Neural cell (in vitro differentiated cells): ENCODE results near the gene ITPRID1. TPM values are rescaled to one million over a fixed set of nuclear protein-coding genes. Genes with fewer than 3 reads are reported as not detected.

Experiments
- H2AFZ ChIP-seq: fragments of 200-600, 300-800 bp; sonication (generic), shearing (Covaris generic); 2 replicates; pipeline ENCODE4 v1.6.0; 2014; ENCODE audit warnings: low read depth, mild to moderate bottlenecking, antibody characterized with exemption, low read length, moderate library complexity
- H3F3A ChIP-seq: fragments of 200-600 bp; shearing (Covaris generic); 2 replicates; pipeline ENCODE4 v1.6.1; 2016; ENCODE audit warnings: mild to moderate bottlenecking, moderate library complexity, mixed read lengths, antibody characterized with exemption, low read length; ENCODE audit not compliant: insufficient read depth, poor library complexity, severe bottlenecking
- H3K27ac ChIP-seq: fragments of 200-600, 300-800 bp; sonication (generic), shearing (Covaris generic); 2 replicates; pipeline ENCODE4 v1.5.1; 2014; ENCODE audit warnings: mild to moderate bottlenecking, low read length, moderate library complexity
- H3K27me3 ChIP-seq: fragments of 300-800, 200-600 bp; sonication (generic), shearing (Covaris generic); 2 replicates; pipeline ENCODE4 v1.6.0; 2014; ENCODE audit warnings: mild to moderate bottlenecking, low read depth, low read length, moderate library complexity; ENCODE audit not compliant: insufficient read depth
- H3K36me3 ChIP-seq: fragments of 300-800, 200-600 bp; sonication (generic), shearing (Covaris generic); 2 replicates; pipeline ENCODE4 v1.5.1; 2014; ENCODE audit warnings: mild to moderate bottlenecking, antibody characterized with exemption, low read length, moderate library complexity; ENCODE audit not compliant: insufficient read depth
- H3K4me2 ChIP-seq: fragments of 300-800, 200-600 bp; sonication (generic), shearing (Covaris generic); 2 replicates; pipeline ENCODE4 v1.6.0; 2014; ENCODE audit warnings: mild to moderate bottlenecking, low read length
- H3K4me3 ChIP-seq: fragments of 300-800, 200-600 bp; sonication (generic), shearing (Covaris generic); 2 replicates; pipeline ENCODE4 v1.5.1; 2014; ENCODE audit warnings: mild to moderate bottlenecking, low read length, moderate library complexity
- H3K79me2 ChIP-seq: fragments of 200-600 bp; shearing (Covaris generic); replicated peaks from 2 replicates; pipeline ENCODE4 v1.6.0; 2014; ENCODE audit warnings: mild to moderate bottlenecking, low read length, moderate library complexity; ENCODE audit not compliant: insufficient read depth
- H3K9ac ChIP-seq: fragments of 300-800, 200-600 bp; sonication (generic), shearing (Covaris generic); 2 replicates; pipeline ENCODE4 v1.6.1; 2016; ENCODE audit warnings: mild to moderate bottlenecking, low read length, mixed read lengths
- H3K9me2 ChIP-seq: fragments of 200-600 bp; shearing (Covaris generic); 2 replicates; pipeline ENCODE4 v1.6.1; 2016; ENCODE audit warnings: mild to moderate bottlenecking, low read length, mixed read lengths; ENCODE audit not compliant: insufficient read depth
- H3K9me3 ChIP-seq: fragments of 200-600, 300-800 bp; sonication (generic), shearing (Covaris generic); 2 replicates; pipeline ENCODE4 v1.6.1; 2016; ENCODE audit warnings: mild to moderate bottlenecking, mixed run types, low read length, moderate library complexity, mixed read lengths
- H4K20me1 ChIP-seq: fragments of 200-600 bp; shearing (Covaris generic); 2 replicates; pipeline ENCODE4 v1.6.1; 2016; ENCODE audit warnings: mild to moderate bottlenecking, mixed run types; ENCODE audit not compliant: insufficient read depth
- CTCF ChIP-seq: fragments of 450-650 bp; IDR thresholded peaks from 2 replicates; pipeline ENCODE4 v1.5.1; 2014; ENCODE audit warnings: antibody characterized with exemption, mild to moderate bottlenecking, moderate library complexity; ENCODE audit not compliant: poor library complexity, severe bottlenecking
- EP300 ChIP-seq: fragments of 450-650 bp; conservative IDR thresholded peaks from 2 replicates; pipeline ENCODE4 v1.6.1; 2014; ENCODE audit warnings: antibody characterized with exemption, mild to moderate bottlenecking, moderate library complexity; ENCODE audit not compliant: poor library complexity, severe bottlenecking
- EZH2 ChIP-seq: fragments of 200-600, 300-800 bp; shearing (Covaris generic), sonication (generic); IDR thresholded peaks from 2 replicates; pipeline ENCODE4 v1.6.1; 2014; ENCODE audit warnings: antibody characterized with exemption, low read length, borderline replicate concordance, mild to moderate bottlenecking; ENCODE audit not compliant: insufficient read depth, poor library complexity, severe bottlenecking
- MXI1 ChIP-seq: fragments of 450-650 bp; conservative IDR thresholded peaks from 2 replicates; pipeline ENCODE4 v1.6.1; 2014; ENCODE audit warnings: antibody characterized with exemption, mild to moderate bottlenecking; ENCODE audit not compliant: poor library complexity, severe bottlenecking
- POLR2AphosphoS5 ChIP-seq: IDR thresholded peaks from 2 replicates; pipeline ENCODE4 v1.6.1; 2012
- RAD21 ChIP-seq: fragments of 450-650 bp; conservative IDR thresholded peaks from 2 replicates; pipeline ENCODE4 v1.6.1; 2014; ENCODE audit warnings: antibody characterized with exemption, mild to moderate bottlenecking, moderate library complexity
- SMC3 ChIP-seq: fragments of 450-650 bp; conservative IDR thresholded peaks from 2 replicates; pipeline ENCODE4 v1.6.1; 2014; ENCODE audit warnings: antibody characterized with exemption, mild to moderate bottlenecking, moderate library complexity; ENCODE audit not compliant: poor library complexity
- TAF1 ChIP-seq: IDR thresholded peaks from 2 replicates; pipeline ENCODE4 v1.6.1; 2012; ENCODE audit warnings: low read depth
- polyA plus RNA-seq: library from polyadenylated mRNA; depleted of rRNA; stranded (reverse); fragments of >200 nt; gene quantifications from 2 replicates; pipeline ENCODE4 v1.2.3, GENCODE V29; 2014
- TF ChIP-seq, protein P1 (sequence below): IDR thresholded peaks from 2 replicates; pipeline ENCODE4 v1.6.1; 2012; ENCODE audit warnings: borderline replicate concordance

ITPRID1 gene
- polyA plus RNA-seq, 1 donor from 2014 or later: not detected

DNA sequence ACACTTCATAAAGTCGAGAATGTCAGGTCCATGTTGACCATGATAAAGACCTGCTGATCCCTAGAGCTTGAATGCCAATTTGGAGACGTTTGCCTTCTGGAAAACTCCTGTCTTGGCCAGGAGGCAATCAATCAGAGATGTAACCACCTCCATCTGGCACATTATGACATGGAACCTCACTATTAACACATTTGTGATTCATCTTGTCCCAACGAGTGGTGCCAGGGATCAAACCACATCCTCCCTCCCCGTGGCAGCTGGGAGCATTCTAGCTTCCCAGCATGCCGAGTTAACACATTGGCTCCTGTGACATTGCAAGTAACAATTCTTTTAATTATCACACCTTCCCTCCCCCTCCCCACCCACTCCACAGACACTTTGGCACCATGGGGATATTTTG lies 89.2 kb downstream of the ITPRID1 start:
- no peak overlapping the region for H3K27ac ChIP-seq
- no peak overlapping the region for H2AFZ ChIP-seq
- no peaks in the 10 kb centered on the region for H3K36me3 ChIP-seq
- H3K4me3 ChIP-seq: no peak overlapping the region
- H3K9me2 ChIP-seq: no peaks in the 10 kb centered on the region
- H3K9me3 ChIP-seq: no peaks in the 10 kb centered on the region
- H3K27me3 ChIP-seq: no peaks in the 10 kb centered on the region
- H3F3A ChIP-seq: no peaks in the 10 kb centered on the region
- no peak for TF ChIP-seq CTCF
- H3K79me2 ChIP-seq: no peaks in the 10 kb centered on the region
- no peak overlapping the region for H3K9ac ChIP-seq
- no peaks in the 10 kb centered on the region for H4K20me1 ChIP-seq
- H3K4me2 ChIP-seq: no peak overlapping the region

- Histone ChIP-seq H3K27me3 (no peaks in the 10 kb centered on the region), H3F3A (no peaks in the 10 kb centered on the region), H3K27ac (no peak overlapping the region), H3K4me3 (no peak overlapping the region), H3K4me2 (no peak overlapping the region), H3K9ac (no peak overlapping the region), H2AFZ (no peak overlapping the region), H4K20me1 (no peaks in the 10 kb centered on the region), H3K9me3 (no peaks in the 10 kb centered on the region), H3K36me3 (no peaks in the 10 kb centered on the region), H3K9me2 (no peaks in the 10 kb centered on the region), H3K79me2 (no peaks in the 10 kb centered on the region)
- TF ChIP-seq TAF1: no peak
- no peak for TF ChIP-seq MXI1
- no peak for TF ChIP-seq POLR2AphosphoS5
- TF ChIP-seq EZH2: no peak
- no peak for TF ChIP-seq RAD21
- no peak for TF ChIP-seq SMC3
- no peak for TF ChIP-seq CTCF
- TF ChIP-seq, protein P1, sequence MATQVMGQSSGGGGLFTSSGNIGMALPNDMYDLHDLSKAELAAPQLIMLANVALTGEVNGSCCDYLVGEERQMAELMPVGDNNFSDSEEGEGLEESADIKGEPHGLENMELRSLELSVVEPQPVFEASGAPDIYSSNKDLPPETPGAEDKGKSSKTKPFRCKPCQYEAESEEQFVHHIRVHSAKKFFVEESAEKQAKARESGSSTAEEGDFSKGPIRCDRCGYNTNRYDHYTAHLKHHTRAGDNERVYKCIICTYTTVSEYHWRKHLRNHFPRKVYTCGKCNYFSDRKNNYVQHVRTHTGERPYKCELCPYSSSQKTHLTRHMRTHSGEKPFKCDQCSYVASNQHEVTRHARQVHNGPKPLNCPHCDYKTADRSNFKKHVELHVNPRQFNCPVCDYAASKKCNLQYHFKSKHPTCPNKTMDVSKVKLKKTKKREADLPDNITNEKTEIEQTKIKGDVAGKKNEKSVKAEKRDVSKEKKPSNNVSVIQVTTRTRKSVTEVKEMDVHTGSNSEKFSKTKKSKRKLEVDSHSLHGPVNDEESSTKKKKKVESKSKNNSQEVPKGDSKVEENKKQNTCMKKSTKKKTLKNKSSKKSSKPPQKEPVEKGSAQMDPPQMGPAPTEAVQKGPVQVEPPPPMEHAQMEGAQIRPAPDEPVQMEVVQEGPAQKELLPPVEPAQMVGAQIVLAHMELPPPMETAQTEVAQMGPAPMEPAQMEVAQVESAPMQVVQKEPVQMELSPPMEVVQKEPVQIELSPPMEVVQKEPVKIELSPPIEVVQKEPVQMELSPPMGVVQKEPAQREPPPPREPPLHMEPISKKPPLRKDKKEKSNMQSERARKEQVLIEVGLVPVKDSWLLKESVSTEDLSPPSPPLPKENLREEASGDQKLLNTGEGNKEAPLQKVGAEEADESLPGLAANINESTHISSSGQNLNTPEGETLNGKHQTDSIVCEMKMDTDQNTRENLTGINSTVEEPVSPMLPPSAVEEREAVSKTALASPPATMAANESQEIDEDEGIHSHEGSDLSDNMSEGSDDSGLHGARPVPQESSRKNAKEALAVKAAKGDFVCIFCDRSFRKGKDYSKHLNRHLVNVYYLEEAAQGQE: no peak
- no peak for TF ChIP-seq EP300
These were observed 99.7 kb downstream of the ITPRID1 start for GRCh38 chr7:31613604-31614003.
